ENCODE results near the gene MACF1.

- no peak for TF ChIP-seq CTCF (IDR thresholded peaks at IDR 0.05)
- TF ChIP-seq EZH2 (IDR thresholded peaks at IDR 0.05): no peak
These were observed 248.0 kb downstream of the MACF1 start for GRCh38 chr1:39452540-39452939.

All from neural progenitor cell (in vitro differentiated cells).